GM12865 (cell line): Measurements from ENCODE around the gene ADGRD1.

Experiments
- DNase-seq: peaks from one replicate; pipeline ENCODE4 v3.0.0; 2010; ENCODE audit warnings: low read depth
- H3K4me3 ChIP-seq: 2 replicates; pipeline ENCODE4 v1.5.1; 2011; ENCODE audit warnings: mild to moderate bottlenecking, low read depth, low read length, control low read depth
- TF ChIP-seq, protein P1 (sequence below): IDR thresholded peaks from 2 replicates; pipeline ENCODE4 v1.5.1; 2011; ENCODE audit warnings: low read length, control low read depth, low read depth, inconsistent platforms; ENCODE audit not compliant: insufficient read depth; ENCODE audit errors: missing control alignments

The ADGRD1 gene

DNA sequence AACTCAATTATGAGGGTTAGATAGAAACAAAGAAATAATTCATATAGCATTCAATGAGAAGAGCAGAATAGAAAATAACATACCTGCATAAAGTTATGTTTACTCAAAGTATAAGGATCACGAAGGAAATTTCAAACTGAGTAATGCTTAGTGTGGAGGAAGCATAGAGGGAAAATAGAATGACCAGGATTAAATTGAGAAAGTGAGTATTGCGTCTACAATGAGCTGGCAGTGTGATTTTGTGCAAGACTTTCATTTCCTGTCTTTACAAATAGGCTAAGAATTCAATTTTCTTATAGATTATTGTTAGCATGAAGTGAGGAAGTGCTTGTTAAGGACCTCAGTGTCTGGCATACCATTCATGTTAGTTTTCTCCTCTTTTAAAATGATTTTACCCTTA, 12.0 kb downstream of the ADGRD1 start:
- TF ChIP-seq, protein P1, sequence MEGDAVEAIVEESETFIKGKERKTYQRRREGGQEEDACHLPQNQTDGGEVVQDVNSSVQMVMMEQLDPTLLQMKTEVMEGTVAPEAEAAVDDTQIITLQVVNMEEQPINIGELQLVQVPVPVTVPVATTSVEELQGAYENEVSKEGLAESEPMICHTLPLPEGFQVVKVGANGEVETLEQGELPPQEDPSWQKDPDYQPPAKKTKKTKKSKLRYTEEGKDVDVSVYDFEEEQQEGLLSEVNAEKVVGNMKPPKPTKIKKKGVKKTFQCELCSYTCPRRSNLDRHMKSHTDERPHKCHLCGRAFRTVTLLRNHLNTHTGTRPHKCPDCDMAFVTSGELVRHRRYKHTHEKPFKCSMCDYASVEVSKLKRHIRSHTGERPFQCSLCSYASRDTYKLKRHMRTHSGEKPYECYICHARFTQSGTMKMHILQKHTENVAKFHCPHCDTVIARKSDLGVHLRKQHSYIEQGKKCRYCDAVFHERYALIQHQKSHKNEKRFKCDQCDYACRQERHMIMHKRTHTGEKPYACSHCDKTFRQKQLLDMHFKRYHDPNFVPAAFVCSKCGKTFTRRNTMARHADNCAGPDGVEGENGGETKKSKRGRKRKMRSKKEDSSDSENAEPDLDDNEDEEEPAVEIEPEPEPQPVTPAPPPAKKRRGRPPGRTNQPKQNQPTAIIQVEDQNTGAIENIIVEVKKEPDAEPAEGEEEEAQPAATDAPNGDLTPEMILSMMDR: no peak
- DNase-seq: no peak
- no peak overlapping the region for H3K4me3 ChIP-seq

DNA sequence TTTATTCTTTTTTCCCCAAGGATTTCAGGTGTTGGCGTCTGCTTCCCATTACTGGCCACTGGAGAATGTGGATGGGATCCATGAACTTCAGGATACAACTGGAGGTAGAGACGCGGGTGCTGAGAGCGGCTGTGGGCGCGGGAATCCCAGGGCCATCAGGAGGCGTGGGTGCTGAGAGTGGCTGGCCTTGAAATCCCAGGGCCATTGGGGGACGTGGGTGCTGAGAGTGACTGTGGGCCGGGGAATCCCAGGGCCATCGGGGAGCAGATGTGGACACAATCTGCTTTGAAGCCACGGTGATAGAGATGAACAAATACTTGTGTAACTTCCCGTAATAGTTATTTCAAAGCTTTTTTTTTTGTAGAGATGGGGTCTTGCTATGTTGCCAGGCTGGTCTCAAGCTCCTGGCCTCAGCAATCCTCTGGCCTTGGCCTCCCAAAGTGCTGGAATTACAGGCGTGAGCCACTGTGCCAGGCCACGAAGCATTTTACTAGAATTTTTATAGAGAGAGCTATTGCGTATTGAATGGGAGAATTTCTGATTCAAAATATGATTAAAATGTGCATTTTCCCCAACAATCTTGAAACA, 12.8 kb downstream of the ADGRD1 start:
- no peak for DNase-seq
- TF ChIP-seq, protein P1: no peak
- no peak overlapping the region for H3K4me3 ChIP-seq

DNA sequence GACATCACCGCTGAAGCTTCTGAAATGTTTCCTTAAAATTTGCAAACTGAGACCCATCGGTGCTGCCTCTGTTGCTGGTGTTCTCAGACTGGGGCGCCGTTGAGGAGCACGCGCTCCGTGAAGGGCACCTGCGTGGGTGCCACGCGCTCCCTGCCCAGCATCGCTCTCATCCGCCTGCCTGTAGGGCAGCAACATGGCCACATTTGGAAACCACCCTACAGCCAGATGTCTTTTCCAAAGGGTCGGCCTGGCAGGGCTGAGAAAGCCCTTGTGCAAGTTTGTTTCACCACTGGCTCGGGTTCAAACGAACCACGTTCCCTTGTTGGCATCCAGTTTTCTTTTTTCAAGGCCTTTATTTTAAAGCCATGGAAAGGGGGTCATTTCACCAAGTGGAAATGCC, 13.9 kb downstream of the ADGRD1 start:
- no peak for DNase-seq
- TF ChIP-seq, protein P1: no peak
- H3K4me3 ChIP-seq: no peak overlapping the region

DNA sequence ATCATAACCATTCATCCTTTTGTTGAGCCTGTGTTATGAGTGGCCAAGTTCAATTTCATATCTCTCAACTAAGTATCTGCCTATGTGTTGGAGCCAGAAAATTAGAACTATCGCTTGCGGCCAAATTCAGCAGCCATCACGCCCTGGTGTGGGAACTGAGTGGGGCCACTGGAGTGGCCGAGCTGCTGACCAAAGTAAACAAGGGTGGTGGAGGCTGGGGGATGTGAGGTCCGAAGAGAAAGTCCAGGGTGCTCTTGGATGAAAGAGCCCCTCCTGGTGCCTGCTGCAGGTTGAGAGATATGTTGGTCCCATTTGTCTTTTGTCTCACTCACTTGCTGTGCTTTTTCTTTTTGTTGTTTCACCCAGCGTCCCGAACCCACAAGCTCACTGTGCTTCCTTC, 14.9 kb downstream of the ADGRD1 start:
- no peak for DNase-seq
- no peak overlapping the region for H3K4me3 ChIP-seq
- TF ChIP-seq, protein P1: no peak

DNA sequence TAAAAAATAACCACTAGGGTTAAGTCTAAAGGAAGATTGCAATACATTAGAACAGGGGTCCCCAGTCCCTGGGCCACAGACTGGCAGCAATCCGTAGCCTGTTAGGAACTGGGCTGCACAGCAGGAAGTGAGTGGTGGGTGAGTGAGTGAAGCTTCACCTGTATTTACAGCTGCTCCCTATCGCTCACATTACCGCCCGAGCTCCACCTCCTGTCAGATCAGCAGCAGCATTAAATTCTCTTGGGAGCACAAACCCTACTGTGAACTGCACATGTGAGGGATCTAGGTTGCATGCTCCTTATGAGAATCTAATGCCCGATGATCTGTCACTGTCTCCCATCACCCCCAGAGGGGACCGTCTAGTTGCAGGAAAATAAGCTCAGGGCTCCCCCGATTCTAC, 15.5 kb downstream of the ADGRD1 start:
- DNase-seq: no peak
- TF ChIP-seq, protein P1: no peak
- H3K4me3 ChIP-seq: no peak overlapping the region

DNA sequence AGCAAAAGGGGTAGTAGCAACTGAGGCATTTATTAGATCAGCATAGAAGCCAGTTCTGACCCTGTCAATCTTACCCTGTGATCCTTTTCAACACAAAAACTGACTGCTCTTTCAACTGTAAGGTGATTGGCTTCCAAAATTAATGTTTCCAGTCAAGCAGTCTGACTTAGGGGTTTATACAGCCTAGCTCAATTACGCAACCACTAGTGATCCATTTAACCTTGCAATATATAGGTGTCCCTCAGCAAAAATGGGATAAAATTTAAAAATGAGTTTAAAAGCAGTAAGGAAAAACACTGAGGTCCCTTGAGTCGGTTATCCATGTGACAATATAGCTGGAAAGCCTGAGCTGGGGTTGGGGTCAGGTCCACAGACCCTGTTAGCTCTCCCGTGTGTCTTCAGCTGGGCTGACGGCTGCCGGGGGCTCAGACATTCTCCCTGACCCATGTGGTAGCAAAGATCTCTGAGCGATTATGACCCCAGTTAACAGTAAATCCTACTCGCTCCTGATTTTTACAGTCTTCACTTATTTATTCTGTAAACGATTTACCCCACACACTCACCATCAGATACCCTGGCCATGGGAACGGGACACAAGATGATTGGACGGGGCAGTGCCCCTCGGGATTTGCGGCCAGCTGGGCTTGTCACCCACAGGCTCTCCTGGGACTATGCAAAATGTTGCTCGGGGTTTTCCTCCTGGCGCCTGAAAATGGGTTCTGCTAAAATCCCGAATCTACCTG, 16.6 kb downstream of the ADGRD1 start:
- no peak overlapping the region for H3K4me3 ChIP-seq
- TF ChIP-seq, protein P1: no peak
- DNase-seq: peak; percentile 70

DNA sequence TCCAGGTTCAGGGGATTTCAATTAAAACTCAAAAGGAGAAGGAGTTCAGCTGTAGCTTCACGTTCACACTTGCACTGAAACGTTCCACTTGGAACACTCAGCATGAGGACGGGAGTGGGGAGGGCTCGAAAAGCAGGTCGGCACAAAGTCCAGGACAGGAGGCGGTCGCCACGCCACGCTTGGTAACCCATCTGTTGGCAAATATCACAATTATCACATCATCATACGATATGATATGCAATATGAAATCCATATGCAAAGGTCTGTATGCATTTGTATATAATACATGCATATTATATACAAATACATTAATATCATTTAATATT, 17.2 kb downstream of the ADGRD1 start:
- DNase-seq: no peak
- no peak overlapping the region for H3K4me3 ChIP-seq
- TF ChIP-seq, protein P1: no peak
